Endothelial cell (in vitro differentiated cells): ENCODE results near the gene MDM4. TPM values are rescaled to one million over a fixed set of nuclear protein-coding genes. Genes with fewer than 3 reads are reported as not detected.

ENCODE experiments used
- DNase-seq: peaks from one replicate; pipeline ENCODE4 v3.0.0; 2021; ENCODE audit warnings: low spot score
- H3K27ac Mint-ChIP-seq: one replicate; pipeline ENCODE4 v1.8.0; 2021; ENCODE audit warnings: mixed read lengths, inconsistent platforms; ENCODE audit not compliant: unreplicated experiment
- H3K27me3 Mint-ChIP-seq: one replicate; pipeline ENCODE4 v1.8.0; 2021; ENCODE audit warnings: mild to moderate bottlenecking, moderate library complexity, mixed read lengths, inconsistent platforms; ENCODE audit not compliant: unreplicated experiment
- H3K36me3 Mint-ChIP-seq: one replicate; pipeline ENCODE4 v1.8.0; 2021; ENCODE audit warnings: mild to moderate bottlenecking, low read depth, mixed read lengths, inconsistent platforms; ENCODE audit not compliant: unreplicated experiment
- H3K4me1 Mint-ChIP-seq: one replicate; pipeline ENCODE4 v1.8.0; 2021; ENCODE audit warnings: mild to moderate bottlenecking, mixed read lengths, inconsistent platforms; ENCODE audit not compliant: unreplicated experiment
- H3K4me3 Mint-ChIP-seq: one replicate; pipeline ENCODE4 v1.8.0; 2021; ENCODE audit warnings: mild to moderate bottlenecking, mixed read lengths, inconsistent platforms; ENCODE audit not compliant: unreplicated experiment
- H3K9me3 Mint-ChIP-seq: one replicate; pipeline ENCODE4 v1.8.0; 2021; ENCODE audit warnings: mixed read lengths, inconsistent platforms; ENCODE audit not compliant: unreplicated experiment
- total RNA-seq: library from RNA; stranded (reverse); fragmentation: NEBNext Ultra II Directional; extraction: Animal tissue kit (Norgen Biotek cat#: 25700); gene quantifications from one replicate; pipeline ENCODE4 v1.2.1, GENCODE V29; 2021; ENCODE audit not compliant: unreplicated experiment
- TF ChIP-seq, protein P1 (sequence below): fragments of 200-600 bp; sonication (generic); IDR thresholded peaks from one replicate; pipeline ENCODE4 v1.5.0; 2021; ENCODE audit warnings: antibody characterized with exemption; ENCODE audit not compliant: unreplicated experiment

Gene MDM4
- total RNA-seq, 1 donor from 2014 or later: 57.8 TPM

DNA sequence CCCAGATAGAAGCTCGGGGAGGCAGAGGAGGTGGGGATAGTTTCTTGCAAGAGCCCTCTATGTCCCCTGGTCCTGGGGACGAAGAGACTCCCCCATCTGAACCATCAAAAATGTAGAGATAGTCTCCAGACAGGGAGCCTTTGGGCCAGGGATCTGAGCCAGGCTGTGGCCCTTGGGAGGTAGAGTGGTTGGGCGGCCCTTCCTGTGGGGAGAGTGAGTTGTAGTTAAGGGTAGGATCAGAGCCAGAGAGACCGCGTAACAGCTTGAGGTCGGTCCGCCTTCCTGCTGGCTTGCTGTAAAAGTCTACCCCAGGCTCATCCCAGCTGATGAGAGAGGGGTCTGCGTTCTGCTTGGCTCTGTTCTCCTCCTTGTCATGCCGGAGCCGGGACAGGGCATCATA is 46.9 kb upstream of the MDM4 start:
- peak overlapping the region; percentile 42 for H3K4me3 Mint-ChIP-seq
- no peaks in the 10 kb centered on the region for H3K9me3 Mint-ChIP-seq
- no peak for DNase-seq
- H3K27me3 Mint-ChIP-seq: peaks cover 11% of the 10 kb centered on the region
- H3K36me3 Mint-ChIP-seq: peaks cover 59% of the 10 kb centered on the region
- TF ChIP-seq, protein P1, sequence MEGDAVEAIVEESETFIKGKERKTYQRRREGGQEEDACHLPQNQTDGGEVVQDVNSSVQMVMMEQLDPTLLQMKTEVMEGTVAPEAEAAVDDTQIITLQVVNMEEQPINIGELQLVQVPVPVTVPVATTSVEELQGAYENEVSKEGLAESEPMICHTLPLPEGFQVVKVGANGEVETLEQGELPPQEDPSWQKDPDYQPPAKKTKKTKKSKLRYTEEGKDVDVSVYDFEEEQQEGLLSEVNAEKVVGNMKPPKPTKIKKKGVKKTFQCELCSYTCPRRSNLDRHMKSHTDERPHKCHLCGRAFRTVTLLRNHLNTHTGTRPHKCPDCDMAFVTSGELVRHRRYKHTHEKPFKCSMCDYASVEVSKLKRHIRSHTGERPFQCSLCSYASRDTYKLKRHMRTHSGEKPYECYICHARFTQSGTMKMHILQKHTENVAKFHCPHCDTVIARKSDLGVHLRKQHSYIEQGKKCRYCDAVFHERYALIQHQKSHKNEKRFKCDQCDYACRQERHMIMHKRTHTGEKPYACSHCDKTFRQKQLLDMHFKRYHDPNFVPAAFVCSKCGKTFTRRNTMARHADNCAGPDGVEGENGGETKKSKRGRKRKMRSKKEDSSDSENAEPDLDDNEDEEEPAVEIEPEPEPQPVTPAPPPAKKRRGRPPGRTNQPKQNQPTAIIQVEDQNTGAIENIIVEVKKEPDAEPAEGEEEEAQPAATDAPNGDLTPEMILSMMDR: no peak
- H3K4me1 Mint-ChIP-seq: peaks cover 62% of the 10 kb centered on the region
- H3K27ac Mint-ChIP-seq: no peak overlapping the region

DNA sequence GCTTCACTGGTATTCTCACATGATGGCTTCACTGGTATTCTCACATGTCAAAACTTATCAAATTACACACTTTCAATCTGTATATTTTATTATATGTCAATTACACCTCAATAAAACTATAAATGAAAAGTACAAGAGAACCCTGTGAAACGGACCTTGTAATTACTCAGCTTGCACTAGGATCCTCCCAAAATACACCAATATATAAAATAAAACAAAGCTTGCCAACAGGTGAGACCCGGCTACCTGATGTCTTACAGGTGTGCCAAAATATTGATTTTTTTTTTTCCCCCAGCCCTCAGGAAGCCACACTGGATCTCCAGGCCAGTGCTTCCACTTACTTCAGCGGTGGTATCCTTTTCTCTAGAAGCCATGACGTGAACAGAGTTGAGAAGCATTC is 44.5 kb upstream of the MDM4 start:
- Mint-ChIP-seq H3K27ac (no peak overlapping the region), H3K36me3 (peaks cover 55% of the 10 kb centered on the region), H3K4me1 (peaks cover 60% of the 10 kb centered on the region), H3K4me3 (no peak overlapping the region), H3K27me3 (peaks cover 17% of the 10 kb centered on the region), H3K9me3 (no peaks in the 10 kb centered on the region)
- no peak for DNase-seq
- TF ChIP-seq, protein P1: no peak

DNA sequence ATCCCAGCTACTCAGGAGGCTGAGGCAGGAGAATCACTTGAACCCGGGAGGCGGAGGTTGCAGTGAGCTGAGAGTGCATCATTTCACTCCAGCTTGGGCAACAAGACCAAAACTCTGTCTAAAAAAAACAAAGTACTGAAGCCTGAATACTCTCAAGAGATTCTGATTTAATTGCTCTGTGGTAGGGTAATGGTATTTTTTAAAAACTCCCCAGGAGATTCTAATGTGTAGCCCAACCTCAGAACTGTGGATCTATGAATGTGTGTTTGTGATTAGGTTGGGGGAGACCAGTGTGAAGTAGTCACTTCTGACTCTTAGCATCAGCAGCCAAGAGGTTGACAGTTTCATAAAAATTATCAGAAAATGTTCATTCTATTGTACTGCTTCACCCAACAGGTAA is 43.5 kb upstream of the MDM4 start:
- H3K36me3 Mint-ChIP-seq: peaks cover 56% of the 10 kb centered on the region
- no peak overlapping the region for H3K4me3 Mint-ChIP-seq

DNA sequence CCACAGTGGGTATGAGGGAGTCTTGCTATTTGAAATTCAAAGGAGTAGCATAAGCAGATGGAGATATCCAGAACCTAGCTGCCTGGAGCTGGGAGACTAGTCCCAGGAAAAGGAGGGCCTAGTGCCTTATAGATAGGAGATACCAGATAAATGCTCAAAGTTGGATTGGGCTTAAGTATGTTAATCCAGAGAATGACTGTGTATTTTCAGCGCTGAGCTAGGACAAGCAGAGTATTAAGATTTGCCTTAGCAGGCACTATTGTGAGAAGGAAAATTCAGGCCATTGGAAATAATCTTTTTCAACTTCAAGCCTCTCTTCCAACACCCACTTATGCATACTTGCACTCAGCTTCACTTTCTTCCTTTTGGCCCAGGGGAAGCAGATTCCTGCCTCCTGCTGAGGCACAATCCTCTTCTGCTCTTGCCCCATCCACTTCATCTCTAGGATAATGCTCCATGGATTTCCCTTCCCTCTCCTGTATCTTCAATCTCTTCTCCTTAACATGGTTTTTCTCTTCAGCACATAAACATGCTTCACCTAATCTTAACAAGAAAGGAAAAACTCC is 42.7 kb upstream of the MDM4 start:
- H3K36me3 Mint-ChIP-seq: peaks cover 53% of the 10 kb centered on the region
- peaks cover 66% of the 10 kb centered on the region for H3K4me1 Mint-ChIP-seq
- peaks cover 21% of the 10 kb centered on the region for H3K27me3 Mint-ChIP-seq
- no peaks in the 10 kb centered on the region for H3K9me3 Mint-ChIP-seq
- TF ChIP-seq, protein P1: no peak
- DNase-seq: no peak
- H3K4me3 Mint-ChIP-seq: no peak overlapping the region
- H3K27ac Mint-ChIP-seq: no peak overlapping the region

More for the DNA sequence above, 43.5 kb upstream of the MDM4 start:
- DNase-seq: no peak
- Mint-ChIP-seq H3K27ac (no peak overlapping the region), H3K4me1 (peaks cover 64% of the 10 kb centered on the region), H3K9me3 (no peaks in the 10 kb centered on the region), H3K27me3 (peaks cover 17% of the 10 kb centered on the region)
- TF ChIP-seq, protein P1: no peak

DNA sequence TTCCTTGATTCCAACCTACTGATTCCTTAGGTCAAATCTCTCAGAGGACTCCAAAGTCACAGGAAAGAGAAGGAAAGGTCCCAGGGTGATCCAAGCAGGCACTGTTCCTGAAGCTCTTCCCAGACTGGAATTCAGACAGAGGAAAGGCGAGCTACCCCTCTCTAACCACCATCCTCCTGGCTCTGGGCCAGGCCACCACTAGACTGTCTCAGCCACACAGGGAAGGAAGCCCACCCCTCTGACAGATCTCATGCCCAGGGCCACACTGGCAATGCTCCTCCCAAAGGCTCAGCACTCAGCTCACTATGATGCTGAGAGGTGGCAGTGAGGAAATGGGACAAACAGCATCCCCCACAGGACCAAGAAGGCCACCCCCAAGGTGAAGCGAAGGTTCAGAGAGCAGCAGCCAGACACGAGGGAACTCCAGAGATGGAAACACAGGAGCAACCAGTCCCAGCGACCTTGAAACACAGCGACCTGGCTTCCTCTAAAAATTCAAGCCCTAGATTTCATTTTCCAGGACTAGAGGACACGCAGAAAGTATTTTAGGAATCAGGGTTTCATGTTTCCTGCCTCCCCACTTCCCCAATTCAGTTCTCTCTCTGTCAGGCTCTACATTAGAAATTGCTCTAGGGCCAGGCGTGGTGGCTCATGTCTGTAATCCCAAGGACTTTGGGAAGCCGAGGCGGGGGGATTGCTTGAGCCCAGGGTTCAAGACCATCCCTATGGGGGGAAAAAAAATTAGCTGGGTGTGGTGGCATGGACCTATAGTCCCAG is 40.4 kb upstream of the MDM4 start:
- H3K27me3 Mint-ChIP-seq: peaks cover 26% of the 10 kb centered on the region
- TF ChIP-seq, protein P1: no peak
- no peak overlapping the region for H3K4me3 Mint-ChIP-seq
- H3K4me1 Mint-ChIP-seq: peaks cover 77% of the 10 kb centered on the region
- H3K9me3 Mint-ChIP-seq: no peaks in the 10 kb centered on the region
- H3K36me3 Mint-ChIP-seq: peaks cover 48% of the 10 kb centered on the region
- H3K27ac Mint-ChIP-seq: no peak overlapping the region
- no peak for DNase-seq
